Testis (tissue), 2 donors: ENCODE data around the gene IRAK4.

ENCODE experiments used
- POLR2A ChIP-seq: fragments of 450-650 bp; IDR thresholded peaks from one replicate; pipeline ENCODE4 v1.6.1; 2017; ENCODE audit warnings: antibody characterized with exemption, mild to moderate bottlenecking, moderate library complexity
- TF ChIP-seq, protein P1 (sequence below), 3 experiments: fragments of 450-650 bp in 2 of 3; fragments of 200-600 bp in 1 of 3; sonication (generic) in 1 of 3; IDR thresholded peaks; one replicate each; pipeline ENCODE4 v1.5.1; 2016 to 2019; ENCODE audit warnings: antibody characterized with exemption in 3 of 3, mild to moderate bottlenecking in 2 of 3, moderate library complexity in 1 of 3

- TF ChIP-seq, protein P1, sequence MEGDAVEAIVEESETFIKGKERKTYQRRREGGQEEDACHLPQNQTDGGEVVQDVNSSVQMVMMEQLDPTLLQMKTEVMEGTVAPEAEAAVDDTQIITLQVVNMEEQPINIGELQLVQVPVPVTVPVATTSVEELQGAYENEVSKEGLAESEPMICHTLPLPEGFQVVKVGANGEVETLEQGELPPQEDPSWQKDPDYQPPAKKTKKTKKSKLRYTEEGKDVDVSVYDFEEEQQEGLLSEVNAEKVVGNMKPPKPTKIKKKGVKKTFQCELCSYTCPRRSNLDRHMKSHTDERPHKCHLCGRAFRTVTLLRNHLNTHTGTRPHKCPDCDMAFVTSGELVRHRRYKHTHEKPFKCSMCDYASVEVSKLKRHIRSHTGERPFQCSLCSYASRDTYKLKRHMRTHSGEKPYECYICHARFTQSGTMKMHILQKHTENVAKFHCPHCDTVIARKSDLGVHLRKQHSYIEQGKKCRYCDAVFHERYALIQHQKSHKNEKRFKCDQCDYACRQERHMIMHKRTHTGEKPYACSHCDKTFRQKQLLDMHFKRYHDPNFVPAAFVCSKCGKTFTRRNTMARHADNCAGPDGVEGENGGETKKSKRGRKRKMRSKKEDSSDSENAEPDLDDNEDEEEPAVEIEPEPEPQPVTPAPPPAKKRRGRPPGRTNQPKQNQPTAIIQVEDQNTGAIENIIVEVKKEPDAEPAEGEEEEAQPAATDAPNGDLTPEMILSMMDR (IDR thresholded peaks at IDR 0.05), result peak in 2 of 3 experiments; percentile 22 to 46
- TF ChIP-seq POLR2A, result no peak
Measured at GRCh38 chr12:43758728-43759563, at the start of gene IRAK4, which contains the start of gene PUS7L.
